Heart left ventricle (tissue), 13 donors: ENCODE data around the gene MSI2.

Source experiments
- CTCF ChIP-seq, 12 donors: fragments of 200-600 bp; sonication (generic) in 4 of 12; IDR thresholded peaks; one replicate each; pipeline versions ENCODE4 v1.5.0 to v1.8.0; 2018 to 2022; ENCODE audit warnings: antibody characterized with exemption in 12 of 12, mild to moderate bottlenecking in 5 of 12
- POLR2A ChIP-seq, 2 donors: fragments of 450-650 bp; IDR thresholded peaks; one replicate each; pipeline ENCODE4 v1.6.1; 2017; ENCODE audit warnings: antibody characterized with exemption in 2 of 2, mild to moderate bottlenecking in 2 of 2, moderate library complexity in 2 of 2
- donor health status: ischemic (EF 13 %, LVEDD 7.1; RV severe dilation, severe dysfunction).
- donor health status: DM: no; HTN: yes; CAD: no.
- donor health status: DM: no; HTN: no; CAD: no.
- donor health status: ischemic (EF 25% LVEDD 6.9; RV normal size, moderate dysfunction).
- donor health status: ischemic (EF 25% LVEDD 5.7; RV mildly dilated, moderate dysfunction).
- donor health status: ischemic (EF 35%, LVEDD 5.7; RV mildly dilated, moderate dysfunction).
- donor health status: nonischemic (EF 11% LVEDD 7.7; RV severe dilation, severe dysfunction).
- donor health status: DM: yes; HTN: yes; CAD: no.
- donor health status: PGD.
- donor health status: ischemic (EF 29% LVEDD 5.4; RV normal size, mild dysfunction).
- donor health status: nonischemic (EF 23%, LVEDD 6.1; RV moderate dilation, normal function).

DNA sequence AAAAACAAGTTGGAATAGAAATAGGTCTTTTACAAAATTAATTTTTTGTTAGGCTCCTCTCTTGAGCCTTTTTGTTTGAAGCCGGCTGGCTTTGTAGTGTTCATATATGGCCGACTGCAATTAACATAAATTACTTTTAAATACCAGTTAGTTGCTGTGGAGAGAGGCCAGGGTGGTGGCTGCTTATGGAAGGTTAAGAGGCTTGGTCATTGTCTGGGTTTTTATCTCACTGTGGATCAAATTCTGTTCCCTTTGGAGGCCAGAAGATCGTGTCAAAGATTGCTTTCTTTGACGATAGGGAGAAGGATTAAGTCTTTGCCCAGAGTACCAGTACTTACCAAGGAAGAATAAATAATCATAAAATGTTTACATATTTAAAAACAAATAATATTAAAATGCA lies 39.9 kb downstream of the MSI2 start:
- TF ChIP-seq POLR2A (IDR thresholded peaks at IDR 0.05) (no peak), CTCF (IDR thresholded peaks at IDR 0.05) (no peak)
